Endothelial cell (in vitro differentiated cells): ENCODE measurements around the gene TIMM8A. TPM values are rescaled to one million over a fixed set of nuclear protein-coding genes. Genes with fewer than 3 reads are reported as not detected.

Experiments
- DNase-seq: peaks from one replicate; pipeline ENCODE4 v3.0.0; 2021; ENCODE audit warnings: low spot score
- H3K27ac Mint-ChIP-seq: one replicate; pipeline ENCODE4 v1.8.0; 2021; ENCODE audit warnings: mixed read lengths, inconsistent platforms; ENCODE audit not compliant: unreplicated experiment
- H3K27me3 Mint-ChIP-seq: one replicate; pipeline ENCODE4 v1.8.0; 2021; ENCODE audit warnings: mild to moderate bottlenecking, moderate library complexity, mixed read lengths, inconsistent platforms; ENCODE audit not compliant: unreplicated experiment
- H3K36me3 Mint-ChIP-seq: one replicate; pipeline ENCODE4 v1.8.0; 2021; ENCODE audit warnings: mild to moderate bottlenecking, low read depth, mixed read lengths, inconsistent platforms; ENCODE audit not compliant: unreplicated experiment
- H3K4me1 Mint-ChIP-seq: one replicate; pipeline ENCODE4 v1.8.0; 2021; ENCODE audit warnings: mild to moderate bottlenecking, mixed read lengths, inconsistent platforms; ENCODE audit not compliant: unreplicated experiment
- H3K4me3 Mint-ChIP-seq: one replicate; pipeline ENCODE4 v1.8.0; 2021; ENCODE audit warnings: mild to moderate bottlenecking, mixed read lengths, inconsistent platforms; ENCODE audit not compliant: unreplicated experiment
- H3K9me3 Mint-ChIP-seq: one replicate; pipeline ENCODE4 v1.8.0; 2021; ENCODE audit warnings: mixed read lengths, inconsistent platforms; ENCODE audit not compliant: unreplicated experiment
- CTCF ChIP-seq: fragments of 200-600 bp; sonication (generic); IDR thresholded peaks from one replicate; pipeline ENCODE4 v1.5.0; 2021; ENCODE audit warnings: antibody characterized with exemption; ENCODE audit not compliant: unreplicated experiment
- total RNA-seq: library from RNA; stranded (reverse); fragmentation: NEBNext Ultra II Directional; extraction: Animal tissue kit (Norgen Biotek cat#: 25700); gene quantifications from one replicate; pipeline ENCODE4 v1.2.1, GENCODE V29; 2021; ENCODE audit not compliant: unreplicated experiment

Gene TIMM8A
- total RNA-seq, 1 donor from 2014 or later = 12.5 TPM

- Mint-ChIP-seq H3K4me3 (no peak overlapping the region), H3K4me1 (peaks cover 12% of the 10 kb centered on the region), H3K36me3 (no peaks in the 10 kb centered on the region), H3K27ac (no peak overlapping the region), H3K27me3 (peaks cover 2% of the 10 kb centered on the region), H3K9me3 (no peaks in the 10 kb centered on the region)
- no peak for DNase-seq
- no peak for TF ChIP-seq CTCF
Observed at GRCh38 chrX:101386542-101386885, 38.0 kb upstream of the TIMM8A start.

GRCh38 chrX:101385795-101386541 lies 37.4 kb upstream of the TIMM8A start, which contains the start of gene BTK:
BTK (minus strand) TSS chrX:101386191; CDS start chrX:101375284, 10,907 bp downstream.
- Mint-ChIP-seq H3K4me3 (no peak within 1 kb of the TSS), H3K9me3 (no peaks in the 10 kb centered on the region), H3K27me3 (peaks cover 2% of the 10 kb centered on the region), H3K4me1 (peaks cover 12% of the 10 kb centered on the region), H3K36me3 (no peaks in the 10 kb centered on the region), H3K27ac (peak within 1 kb of the TSS; percentile 52)
- no peak for DNase-seq
- TF ChIP-seq CTCF = no peak

- Mint-ChIP-seq H3K9me3 (no peaks in the 10 kb centered on the region), H3K4me3 (no peak overlapping the region), H3K27me3 (peaks cover 2% of the 10 kb centered on the region), H3K36me3 (no peaks in the 10 kb centered on the region), H3K4me1 (peaks cover 12% of the 10 kb centered on the region), H3K27ac (no peak overlapping the region)
- DNase-seq = no peak
- TF ChIP-seq CTCF = no peak
Observed at GRCh38 chrX:101385026-101385684, 36.6 kb upstream of the TIMM8A start.

- DNase-seq = no peak
- H3K27me3 Mint-ChIP-seq = peaks cover 6% of the 10 kb centered on the region
- no peaks in the 10 kb centered on the region for H3K9me3 Mint-ChIP-seq
- H3K36me3 Mint-ChIP-seq = no peaks in the 10 kb centered on the region
- H3K4me3 Mint-ChIP-seq = no peak overlapping the region
- peaks cover 19% of the 10 kb centered on the region for H3K4me1 Mint-ChIP-seq
- no peak overlapping the region for H3K27ac Mint-ChIP-seq
- TF ChIP-seq CTCF = no peak
Observed at GRCh38 chrX:101383679-101384205, 35.2 kb upstream of the TIMM8A start.

- no peaks in the 10 kb centered on the region for H3K9me3 Mint-ChIP-seq
- no peak for TF ChIP-seq CTCF
- H3K36me3 Mint-ChIP-seq = no peaks in the 10 kb centered on the region
- no peak overlapping the region for H3K4me3 Mint-ChIP-seq
- DNase-seq = no peak
- H3K27me3 Mint-ChIP-seq = peaks cover 4% of the 10 kb centered on the region
- H3K4me1 Mint-ChIP-seq = peaks cover 6% of the 10 kb centered on the region
- H3K27ac Mint-ChIP-seq = no peak overlapping the region
Observed at GRCh38 chrX:101377547-101377946, 29.0 kb upstream of the TIMM8A start.
